HG03280 (cell line): Measurements from ENCODE around the gene KRTAP1-4.
"Not testable (repeated sequence)": the region's sequence is repeated elsewhere in the genome, so short reads cannot be mapped to it uniquely, and the experiment has no call there.

Source experiments
- ATAC-seq: cut with Tn5 transposase; IDR thresholded peaks from one replicate; pipeline ENCODE4 v1.9.1; 2021; ENCODE audit warnings: mild to moderate bottlenecking, moderate library complexity; ENCODE audit not compliant: unreplicated experiment

The KRTAP1-4 gene

GRCh38 chr17:41048441-41048840 lies 18.4 kb upstream of the KRTAP1-4 start:
- ATAC-seq, result no peak

GRCh38 chr17:41046735-41047465 lies 16.9 kb upstream of the KRTAP1-4 start, which contains the start of gene KRTAP2-1:
TSS of gene KRTAP2-1 (minus strand) at chr17:41047316. CDS start at chr17:41047267, 49 bp downstream.
- not testable (repeated sequence) for ATAC-seq

- no peak for ATAC-seq
Observed at GRCh38 chr17:41042953-41043352, 13.0 kb upstream of the KRTAP1-4 start.

GRCh38 chr17:41040783-41041571 lies 11.0 kb upstream of the KRTAP1-4 start, which contains the start of gene KRTAP1-1:
TSS of gene KRTAP1-1 (minus strand) at chr17:41041450. CDS start at chr17:41041397, 53 bp downstream.
- not testable (repeated sequence) for ATAC-seq

GRCh38 chr17:41037853-41038350 lies 7.9 kb upstream of the KRTAP1-4 start:
- no peak for ATAC-seq

GRCh38 chr17:41034346-41034935 lies 4.4 kb upstream of the KRTAP1-4 start, which contains the start of gene KRTAP1-3:
TSS of gene KRTAP1-3 (minus strand) at chr17:41034874. CDS start at chr17:41034821, 53 bp downstream.
- ATAC-seq, result not testable (repeated sequence)

- no peak for ATAC-seq
Observed at GRCh38 chr17:41026715-41027471, 3.1 kb downstream of the KRTAP1-4 start, which contains the start of gene KRTAP1-5. TSS of gene KRTAP1-5 (minus strand) at chr17:41027208. CDS start at chr17:41027155, 53 bp downstream.

GRCh38 chr17:41024697-41025096 lies 5.3 kb downstream of the KRTAP1-4 start:
- no peak for ATAC-seq

- no peak for ATAC-seq
Observed at GRCh38 chr17:41020336-41020735, 9.7 kb downstream of the KRTAP1-4 start.

GRCh38 chr17:41019415-41019814 lies 10.6 kb downstream of the KRTAP1-4 start:
- no peak for ATAC-seq

- ATAC-seq, result no peak
Observed at GRCh38 chr17:41018541-41018940, 11.5 kb downstream of the KRTAP1-4 start.

GRCh38 chr17:41016578-41017215 lies 13.3 kb downstream of the KRTAP1-4 start:
- no peak for ATAC-seq

GRCh38 chr17:41015454-41015853 lies 14.5 kb downstream of the KRTAP1-4 start:
- ATAC-seq, result no peak

- ATAC-seq, result no peak
Observed at GRCh38 chr17:41013606-41014005, 16.4 kb downstream of the KRTAP1-4 start.

- ATAC-seq, result no peak
Observed at GRCh38 chr17:41013181-41013580, 16.8 kb downstream of the KRTAP1-4 start.

- ATAC-seq, result no peak
Observed at GRCh38 chr17:41012326-41013120, 17.5 kb downstream of the KRTAP1-4 start.

GRCh38 chr17:41010441-41010840 lies 19.6 kb downstream of the KRTAP1-4 start:
- no peak for ATAC-seq

GRCh38 chr17:41009936-41010335 lies 20.1 kb downstream of the KRTAP1-4 start:
- no peak for ATAC-seq

GRCh38 chr17:41009301-41009760 lies 20.7 kb downstream of the KRTAP1-4 start:
- no peak for ATAC-seq
